GM12878 (cell line): ENCODE results near the gene VCL. TPM values are rescaled to one million over a fixed set of nuclear protein-coding genes. Genes with fewer than 3 reads are reported as not detected.

ENCODE experiments used
- ATAC-seq: fragments of 200-7000 bp; cut with Tn5 transposase; 3 replicates; pipeline ENCODE4 v1.9.1; 2020; ENCODE audit warnings: mild to moderate bottlenecking, moderate library complexity
- BruUV-seq: library from RNA; stranded (reverse); fragments of 400-500 nt; replicated peaks from 2 replicates; lab custom pipeline; 2021; lab: Mats Ljungman, UMichigan
- CTCF ChIA-PET: fragments of 300-600 bp; sonication (Branson Sonifier 250); formaldehyde crosslinking; extraction: SDS; loops from one replicate; lab custom pipeline; 2021; ENCODE audit warnings: inconsistent platforms; lab: Yijun Ruan, JAX
- POLR2A ChIA-PET: fragments of 350-600 bp; formaldehyde crosslinking; extraction: SDS; loops from one replicate; lab custom pipeline; 2021; ENCODE audit warnings: inconsistent platforms; lab: Charles Lee
- RAD21 ChIA-PET: fragments of 300-600 bp; sonication (Branson Sonifier 250); formaldehyde crosslinking; loops from one replicate; lab custom pipeline; 2023; ENCODE audit warnings: antibody characterized with exemption; ENCODE audit not compliant: unreplicated experiment; lab: Charles Lee
- SMC1A ChIA-PET: fragments of 300-600 bp; sonication (Branson Sonifier 250); formaldehyde crosslinking; loops from one replicate; lab custom pipeline; 2023; ENCODE audit not compliant: unreplicated experiment, uncharacterized antibody; lab: Charles Lee
- DNase-seq: peaks from one replicate; pipeline ENCODE4 v3.0.0-alpha.2; 2011; ENCODE audit warnings: low read depth, low spot score
- FAIRE-seq: peaks from 3 replicates; lab custom pipeline; 2011; peaks lifted over from hg19 to GRCh38; lab: Jason Lieb, UNC
- H2AFZ ChIP-seq: 2 replicates; pipeline ENCODE4 v1.6.0; 2011; ENCODE audit warnings: low read depth, low read length, control low read depth; ENCODE audit not compliant: control insufficient read depth
- H3K27ac ChIP-seq: 2 replicates; pipeline ENCODE4 v1.5.1; 2011; ENCODE audit warnings: control low read depth; ENCODE audit not compliant: control insufficient read depth, insufficient read depth
- H3K27me3 ChIP-seq, 2 experiments: replicated peaks in 1 of 2; 2 replicates each; pipeline versions ENCODE4 v1.6.0 to v1.6.1; 2011; ENCODE audit warnings: low read length in 1 of 2; ENCODE audit not compliant: control insufficient read depth in 2 of 2, insufficient read depth in 2 of 2
- H3K36me3 ChIP-seq, 2 experiments: 2 replicates each; pipeline ENCODE4 v1.5.1; 2011; ENCODE audit warnings: low read length in 1 of 2; ENCODE audit not compliant: control insufficient read depth in 2 of 2, insufficient read depth in 2 of 2
- H3K4me1 ChIP-seq: 2 replicates; pipeline ENCODE4 v1.6.1; 2011; ENCODE audit warnings: mild to moderate bottlenecking, low read length, moderate library complexity, mixed read lengths; ENCODE audit not compliant: control insufficient read depth, insufficient read depth
- H3K4me2 ChIP-seq: 2 replicates; pipeline ENCODE4 v1.6.0; 2011; ENCODE audit warnings: control low read depth; ENCODE audit not compliant: control insufficient read depth, insufficient read depth
- H3K4me3 ChIP-seq: fragments of 200-600 bp; sonication (generic); 2 replicates; pipeline ENCODE4 v1.5.1; 2016
- H3K79me2 ChIP-seq: 2 replicates; pipeline ENCODE4 v1.6.0; 2011; ENCODE audit warnings: low read length; ENCODE audit not compliant: control insufficient read depth, insufficient read depth
- H3K9ac ChIP-seq: 2 replicates; pipeline ENCODE4 v1.8.0; 2011; ENCODE audit warnings: low read length, control low read depth, mixed read lengths; ENCODE audit not compliant: control insufficient read depth, insufficient read depth
- H3K9me3 ChIP-seq: replicated peaks from 3 replicates; pipeline ENCODE4 v1.5.1; 2011; ENCODE audit warnings: mild to moderate bottlenecking, low read length; ENCODE audit not compliant: control insufficient read depth, insufficient read depth
- H4K20me1 ChIP-seq: 2 replicates; pipeline ENCODE4 v1.6.0; 2011; ENCODE audit not compliant: control insufficient read depth, insufficient read depth
- CHD1 ChIP-seq: IDR thresholded peaks from 2 replicates; pipeline ENCODE4 v1.6.1; 2012; ENCODE audit warnings: low read depth, low read length, improper control_type of control experiment
- CTCF ChIP-seq, 3 experiments: IDR thresholded peaks in 2 of 3; conservative IDR thresholded peaks in 1 of 3; 2 replicates each; pipeline ENCODE4 v1.5.1; 2011; ENCODE audit warnings: low read depth in 3 of 3, low read length in 3 of 3, mild to moderate bottlenecking in 3 of 3, control low read depth in 2 of 3, moderate library complexity in 2 of 3, inconsistent platforms in 1 of 3, mixed read lengths in 1 of 3; ENCODE audit not compliant: control insufficient read depth in 2 of 3, insufficient read depth in 1 of 3; ENCODE audit errors: extremely low read depth in 1 of 3
- HDAC6 ChIP-seq: fragments of 200-600 bp; sonication (generic); IDR thresholded peaks from one replicate; pipeline ENCODE4 v1.8.0; 2017; ENCODE audit warnings: antibody characterized with exemption; ENCODE audit not compliant: unreplicated experiment
- RELB ChIP-seq: fragments of 450-650 bp; IDR thresholded peaks from 2 replicates; pipeline ENCODE4 v1.6.1; 2017; ENCODE audit warnings: low read depth, mild to moderate bottlenecking, moderate library complexity
- RFX5 ChIP-seq: IDR thresholded peaks from 2 replicates; pipeline ENCODE4 v1.6.1; 2011; ENCODE audit warnings: low read depth, low read length, improper control_type of control experiment
- SMARCA5 ChIP-seq: fragments of 450-650 bp; IDR thresholded peaks from 2 replicates; pipeline ENCODE4 v1.6.1; 2017; ENCODE audit warnings: mild to moderate bottlenecking
- SPI1 ChIP-seq: IDR thresholded peaks from 2 replicates; pipeline ENCODE4 v1.6.1; 2011; ENCODE audit warnings: low read depth, mild to moderate bottlenecking, low read length, moderate library complexity, borderline replicate concordance; ENCODE audit not compliant: insufficient read depth
- ZBTB40 ChIP-seq: fragments of 450-650 bp; IDR thresholded peaks from 2 replicates; pipeline ENCODE4 v1.6.1; 2016; ENCODE audit warnings: mild to moderate bottlenecking, moderate library complexity, borderline replicate concordance
- WGBS: methylation state at CpG from one replicate; pipeline ENCODE4 v1.1.6; 2016; ENCODE audit warnings: low lambda C conversion rate; ENCODE audit not compliant: insufficient replicate concordance, insufficient coverage; ENCODE audit errors: missing lambda C conversion rate; 5-methylcytosine and 5-hydroxymethylcytosine counted together
- in situ Hi-C: fragments of 300-500 bp; cut with MboI; formaldehyde crosslinking; loops from 9 replicates; pipeline ENCODE4 v1.14.3; 2018; ENCODE audit warnings: mixed read lengths
- intact Hi-C: fragments of 100-400 bp; cut with micrococcal nuclease; formaldehyde crosslinking; loops from one replicate; pipeline ENCODE4 v1.14.2; 2022; ENCODE audit not compliant: unreplicated experiment
- polyA plus RNA-seq, 11 experiments: library from polyadenylated mRNA; depleted of rRNA in 4 of 11; unstranded in 6 of 11; stranded (reverse) in 5 of 11; fragments of >200 nt; fragmentation: Nextera tagmentation in 4 of 11; fragmentation: Illumina TruSeq in 1 of 11; extraction: Ambion mirVana in 4 of 11; extraction: Trizol in 1 of 11; gene quantifications; 1 replicate in 1 of 11; 2 replicates in 10 of 11; pipeline versions ENCODE4 v1.2.1 to v1.2.3, GENCODE V29; 2011 to 2016; ENCODE audit warnings: inconsistent platforms in 2 of 11, missing spikeins in 2 of 11, low read depth in 1 of 11
- total RNA-seq, 4 experiments: library from RNA; depleted of rRNA in 3 of 4; stranded (reverse); fragments of >200 nt in 3 of 4; fragmentation: Illumina TruSeq in 1 of 4; extraction: Trizol in 1 of 4; gene quantifications; 2 replicates each; pipeline versions ENCODE4 v1.2.1 to v1.2.3, GENCODE V29; 2013 to 2021

Gene VCL
- total and polyA plus RNA-seq, 10 of the 15 experiments (the other 5 are each of a cell fraction or from before 2014, with no cell fraction given), result 6.7 to 54.6 (median 24.3) TPM

GRCh38 chr10:74107391-74107790 lies 109.5 kb downstream of the VCL start:
- DNase-seq, result no peak
- TF ChIP-seq RFX5 (no peak), CTCF (IDR thresholded peaks at IDR 0.05 in 2 of 3, conservative IDR thresholded peaks at IDR 0.05 in 1 of 3; ENCODE audit: control insufficient read depth in 2 of 3, extremely low read depth in 1 of 3, insufficient read depth in 1 of 3, low read depth in 3 of 3, low read length in 3 of 3) (0 out of 6 replicates have a peak, but pooled peaks of 1 of the 3 experiments have one; percentile 3), SPI1 (no peak), HDAC6 (no peak), ZBTB40 (no peak), RELB (no peak), CHD1 (no peak), SMARCA5 (no peak)
- TF ChIP-seq, all 136 proteins: peak for 1
- intact Hi-C loops, result no loop called here
- no TSS peak for BruUV-seq
- H2AFZ ChIP-seq, result no peak overlapping the region
- no peaks in the 10 kb centered on the region for H3K9me3 ChIP-seq
- ChIA-PET CTCF (interaction anchor here (0.9 to 13.9 kb wide), 11 partner anchors 8 to 219 kb away, joined by 3 to 185 read pairs (median 5); no protein-coding TSS in a partner anchor), POLR2A (interaction anchor here (1.0 kb wide), 1 partner anchor 14 kb away, joined by 3 read pairs; no protein-coding TSS in a partner anchor), SMC1A (interaction anchor here (0.8 to 5.0 kb wide), 9 partner anchors 11 to 121 kb away, joined by 3 to 23 read pairs (median 5); no protein-coding TSS in a partner anchor), RAD21 (interaction anchor here (0.9 to 1.4 kb wide), 4 partner anchors 104 to 221 kb away, joined by 3 to 6 read pairs (median 4); no protein-coding TSS in a partner anchor)
- in situ Hi-C loops, result no loop called here
- H3K4me2 ChIP-seq, result no peak overlapping the region
- H3K79me2 ChIP-seq, result no peaks in the 10 kb centered on the region
- H3K36me3 ChIP-seq, result peaks cover 0 to 19% of the 10 kb centered on the region in 2 experiments; a peak in 3 of 4 replicates
- no peaks in the 10 kb centered on the region for H3K27me3 ChIP-seq
- WGBS, result 91% methylated on average over 4 of the region's 4 CpGs
- H3K9ac ChIP-seq, result no peak overlapping the region
- H3K4me1 ChIP-seq, result no peaks in the 10 kb centered on the region
- FAIRE-seq (no peak), ATAC-seq (no peak)
- no peak overlapping the region for H3K4me3 ChIP-seq
- peaks cover 3% of the 10 kb centered on the region; the same call in 1 of the 2 replicates for H4K20me1 ChIP-seq
- no peak overlapping the region for H3K27ac ChIP-seq
